Measurements from ENCODE around the gene LINGO4.

The LINGO4 gene

GRCh38 chr1:151823175-151823574 is 18.0 kb upstream of the LINGO4 start:
- H3K4me3 ChIP-seq (replicated peaks; ENCODE audit: low read depth, low read length) = no peak overlapping the region
- peaks cover 1% of the 10 kb centered on the region; the same call in 1 of the 2 replicates for H3K27me3 ChIP-seq (replicated peaks; ENCODE audit: control insufficient read depth, insufficient read depth, low read length)
- no peaks in the 10 kb centered on the region for H3K36me3 ChIP-seq (ENCODE audit: control insufficient read depth, insufficient read depth, low read length)
- no peak for TF ChIP-seq CTCF (IDR thresholded peaks at IDR 0.05; ENCODE audit: insufficient read depth, low read length, poor library complexity, severe bottlenecking)
- no peak for DNase-seq (ENCODE audit: extremely low read depth, insufficient read length)

GRCh38 chr1:151822404-151822803 is 17.2 kb upstream of the LINGO4 start:
- DNase-seq (ENCODE audit: extremely low read depth, insufficient read length) = no peak
- Histone ChIP-seq H3K4me3 (replicated peaks; ENCODE audit: low read depth, low read length) (no peak overlapping the region), H3K36me3 (ENCODE audit: control insufficient read depth, insufficient read depth, low read length) (no peaks in the 10 kb centered on the region), H3K27me3 (replicated peaks; ENCODE audit: control insufficient read depth, insufficient read depth, low read length) (peaks cover 1% of the 10 kb centered on the region; the same call in 1 of the 2 replicates)
- TF ChIP-seq CTCF (IDR thresholded peaks at IDR 0.05; ENCODE audit: insufficient read depth, low read length, poor library complexity, severe bottlenecking) = no peak

- no peak for TF ChIP-seq CTCF (IDR thresholded peaks at IDR 0.05; ENCODE audit: insufficient read depth, low read length, poor library complexity, severe bottlenecking)
- no peak overlapping the region for H3K4me3 ChIP-seq (replicated peaks; ENCODE audit: low read depth, low read length)
- H3K27me3 ChIP-seq (replicated peaks; ENCODE audit: control insufficient read depth, insufficient read depth, low read length) = peaks cover 1% of the 10 kb centered on the region; the same call in 1 of the 2 replicates
- no peak for DNase-seq (ENCODE audit: extremely low read depth, insufficient read length)
- H3K36me3 ChIP-seq (ENCODE audit: control insufficient read depth, insufficient read depth, low read length) = no peaks in the 10 kb centered on the region
These were observed 15.7 kb upstream of the LINGO4 start for GRCh38 chr1:151820940-151821339.

GRCh38 chr1:151819976-151820623 is 14.9 kb upstream of the LINGO4 start:
- no peak for TF ChIP-seq CTCF (IDR thresholded peaks at IDR 0.05; ENCODE audit: insufficient read depth, low read length, poor library complexity, severe bottlenecking)
- no peak for DNase-seq (ENCODE audit: extremely low read depth, insufficient read length)
- Histone ChIP-seq H3K27me3 (replicated peaks; ENCODE audit: control insufficient read depth, insufficient read depth, low read length) (peaks cover 1% of the 10 kb centered on the region), H3K4me3 (replicated peaks; ENCODE audit: low read depth, low read length) (no peak overlapping the region), H3K36me3 (ENCODE audit: control insufficient read depth, insufficient read depth, low read length) (no peaks in the 10 kb centered on the region)

- no peak for TF ChIP-seq CTCF (IDR thresholded peaks at IDR 0.05; ENCODE audit: insufficient read depth, low read length, poor library complexity, severe bottlenecking)
- H3K27me3 ChIP-seq (replicated peaks; ENCODE audit: control insufficient read depth, insufficient read depth, low read length) = peaks cover under 1% of the 10 kb centered on the region
- H3K36me3 ChIP-seq (ENCODE audit: control insufficient read depth, insufficient read depth, low read length) = no peaks in the 10 kb centered on the region
- DNase-seq (ENCODE audit: extremely low read depth, insufficient read length) = no peak
- H3K4me3 ChIP-seq (replicated peaks; ENCODE audit: low read depth, low read length) = no peak overlapping the region
These were observed 14.1 kb upstream of the LINGO4 start for GRCh38 chr1:151819227-151819835.
